Left lung (tissue), 10 donors: ENCODE measurements around the gene MYLK. TPM values are rescaled to one million over a fixed set of nuclear protein-coding genes. Genes with fewer than 3 reads are reported as not detected.

Source experiments
- ATAC-seq: fragments of 200-7000 bp; cut with Tn5 transposase; one replicate; pipeline ENCODE4 v1.9.1; 2020; ENCODE audit warnings: moderate library complexity
- DNase-seq, 4 donors: peaks; one replicate each; pipeline ENCODE4 v3.0.0-alpha.2; 2013 to 2020
- H3K27ac ChIP-seq, 2 donors: fragments of 200-600 bp; sonication (generic) in 1 of 2; one replicate each; pipeline versions ENCODE4 v1.5.0 to v1.8.0; 2020 to 2021
- H3K27me3 ChIP-seq, 2 donors: fragments of 200-600 bp; sonication (generic) in 1 of 2; one replicate each; pipeline versions ENCODE4 v1.5.0 to v1.8.0; 2020 to 2021
- H3K36me3 ChIP-seq, 2 donors: fragments of 200-600 bp; sonication (generic) in 1 of 2; one replicate each; pipeline versions ENCODE4 v1.5.0 to v1.8.0; 2020 to 2021
- H3K4me1 ChIP-seq, 2 donors: fragments of 200-600 bp; one replicate each; pipeline ENCODE4 v1.8.0; 2021
- H3K4me3 ChIP-seq, 2 donors: fragments of 200-600 bp; sonication (generic) in 1 of 2; one replicate each; pipeline versions ENCODE4 v1.5.0 to v1.8.0; 2020 to 2021; ENCODE audit warnings: mild to moderate bottlenecking in 1 of 2
- H3K9me3 ChIP-seq, 2 donors: fragments of 200-600 bp; sonication (generic) in 1 of 2; one replicate each; pipeline versions ENCODE4 v1.5.0 to v1.8.0; 2020 to 2021
- CTCF ChIP-seq, 2 donors: fragments of 200-600 bp; sonication (generic) in 1 of 2; IDR thresholded peaks; one replicate each; pipeline versions ENCODE4 v1.5.0 to v1.8.0; 2021; ENCODE audit warnings: antibody characterized with exemption in 2 of 2
- intact Hi-C, 2 donors: fragments of 100-400 bp; cut with DNase I; formaldehyde crosslinking; loops; one replicate each; pipeline versions ENCODE4 v1.11.2 to v1.14.2; 2022
- polyA plus RNA-seq, 6 donors: library from polyadenylated mRNA; unstranded; fragments of 120-200 nt; gene quantifications; one replicate each; pipeline ENCODE4 v1.2.1, GENCODE V29; 2013; ENCODE audit not compliant: insufficient read length in 6 of 6
- total RNA-seq, 2 donors: library from RNA; stranded (reverse); fragmentation: NEBNext Ultra II Directional; extraction: Animal tissue kit (Norgen Biotek cat#: 25700); gene quantifications; one replicate each; pipeline ENCODE4 v1.2.1, GENCODE V29; 2021
- donor health status: DM: no; HTN: yes; CAD: no.
- donor health status: DM: no; HTN: no; CAD: no.

The MYLK gene
- total and polyA plus RNA-seq, 8 donors = 155 to 468 (median 410) TPM

GRCh38 chr3:123801474-123801873 lies 82.7 kb downstream of the MYLK start:
- no peak for TF ChIP-seq CTCF (IDR thresholded peaks at IDR 0.05)
- Histone ChIP-seq H3K36me3 (no peaks in the 10 kb centered on the region), H3K27ac (no peak overlapping the region), H3K9me3 (no peaks in the 10 kb centered on the region), H3K4me1 (no peaks in the 10 kb centered on the region), H3K27me3 (no peaks in the 10 kb centered on the region), H3K4me3 (no peak overlapping the region)
- intact Hi-C loops = no loop called here
- DNase-seq (no peak), ATAC-seq (no peak)

- Histone ChIP-seq H3K9me3 (no peaks in the 10 kb centered on the region), H3K4me1 (no peaks in the 10 kb centered on the region), H3K27ac (peak overlapping the region in 1 of 2 donors; percentile 70), H3K4me3 (no peak overlapping the region), H3K27me3 (no peaks in the 10 kb centered on the region), H3K36me3 (no peaks in the 10 kb centered on the region)
- ATAC-seq (peak; percentile 22), DNase-seq (no peak)
- TF ChIP-seq CTCF (IDR thresholded peaks at IDR 0.05) = no peak
- intact Hi-C loops = no loop called here
Measured at GRCh38 chr3:123800362-123800682, 83.8 kb downstream of the MYLK start.

GRCh38 chr3:123799544-123800361 lies 84.4 kb downstream of the MYLK start:
- intact Hi-C loops = no loop called here
- H3K4me1 ChIP-seq = no peaks in the 10 kb centered on the region
- H3K27ac ChIP-seq = peak overlapping the region; percentile 38 to 70
- no peaks in the 10 kb centered on the region for H3K36me3 ChIP-seq
- no peaks in the 10 kb centered on the region for H3K27me3 ChIP-seq
- DNase-seq (peak in 1 of 4 donors; percentile 39), ATAC-seq (peak; percentile 24)
- peak overlapping the region; percentile 15 to 28 for H3K4me3 ChIP-seq
- no peak for TF ChIP-seq CTCF (IDR thresholded peaks at IDR 0.05)
- no peaks in the 10 kb centered on the region for H3K9me3 ChIP-seq

GRCh38 chr3:123798550-123798949 lies 85.6 kb downstream of the MYLK start:
- no peaks in the 10 kb centered on the region for H3K4me1 ChIP-seq
- ATAC-seq (peak; percentile 38), DNase-seq (peak in 1 of 4 donors; percentile 44)
- no peaks in the 10 kb centered on the region for H3K9me3 ChIP-seq
- H3K4me3 ChIP-seq = peak overlapping the region in 1 of 2 donors; percentile 28
- no peak overlapping the region for H3K27ac ChIP-seq
- H3K27me3 ChIP-seq = no peaks in the 10 kb centered on the region
- no peak for TF ChIP-seq CTCF (IDR thresholded peaks at IDR 0.05)
- H3K36me3 ChIP-seq = no peaks in the 10 kb centered on the region
- intact Hi-C loops = no loop called here

- DNase-seq (no peak), ATAC-seq (no peak)
- Histone ChIP-seq H3K36me3 (no peaks in the 10 kb centered on the region), H3K4me3 (no peak overlapping the region), H3K27me3 (no peaks in the 10 kb centered on the region), H3K9me3 (no peaks in the 10 kb centered on the region), H3K27ac (no peak overlapping the region), H3K4me1 (peaks cover 0 to 4% of the 10 kb centered on the region in 2 donors)
- no peak for TF ChIP-seq CTCF (IDR thresholded peaks at IDR 0.05)
- intact Hi-C loops = no loop called here
Measured at GRCh38 chr3:123795471-123796251, 88.5 kb downstream of the MYLK start.
